HepG2 (cell line): Measurements from ENCODE around the gene WDR20. TPM values are rescaled to one million over a fixed set of nuclear protein-coding genes. Genes with fewer than 3 reads are reported as not detected.

Experiments used
- ARHGAP35 ChIP-seq: sonication (generic); formaldehyde crosslinking; IDR thresholded peaks from 2 replicates; pipeline ENCODE4 v1.9.0; 2022; ENCODE audit warnings: mild to moderate bottlenecking, inconsistent platforms, moderate library complexity, missing genetic modification reagents, borderline replicate concordance
- BRD4 ChIP-seq: sonication (generic); formaldehyde crosslinking; IDR thresholded peaks from 2 replicates; pipeline ENCODE4 v1.4.0; 2020; ENCODE audit warnings: missing genetic modification reagents
- ELF4 ChIP-seq: sonication (generic); formaldehyde crosslinking; IDR thresholded peaks from 2 replicates; pipeline ENCODE4 v1.5.0; 2020; ENCODE audit warnings: missing genetic modification reagents, mild to moderate bottlenecking, moderate library complexity, borderline replicate concordance
- GTF3A ChIP-seq: sonication (generic); formaldehyde crosslinking; conservative IDR thresholded peaks from 2 replicates; pipeline ENCODE4 v1.4.0; 2020; ENCODE audit warnings: mild to moderate bottlenecking, missing genetic modification reagents
- KDM5A ChIP-seq: fragments of 200-600 bp; sonication (generic); IDR thresholded peaks from 2 replicates; pipeline ENCODE4 v1.7.0; 2018; ENCODE audit warnings: antibody characterized with exemption, mild to moderate bottlenecking, low read length, borderline replicate concordance
- MEF2D ChIP-seq: sonication (generic); formaldehyde crosslinking; IDR thresholded peaks from 2 replicates; pipeline ENCODE4 v1.5.1; 2020; ENCODE audit warnings: mild to moderate bottlenecking, missing genetic modification reagents
- NFIC ChIP-seq: IDR thresholded peaks from 2 replicates; pipeline ENCODE4 v1.6.1; 2012; ENCODE audit warnings: mild to moderate bottlenecking, low read length, inconsistent platforms
- PCBP1 ChIP-seq: fragments of 200-400 bp; formaldehyde crosslinking; IDR thresholded peaks from 2 replicates; pipeline ENCODE4 v1.6.1; 2017; ENCODE audit warnings: mild to moderate bottlenecking, low read depth, low read length, borderline replicate concordance
- POGK ChIP-seq: sonication (generic); formaldehyde crosslinking; conservative IDR thresholded peaks from 2 replicates; pipeline ENCODE4 v1.8.0; 2022; ENCODE audit warnings: mild to moderate bottlenecking, moderate library complexity, missing genetic modification reagents
- PPARG ChIP-seq: conservative IDR thresholded peaks from 2 replicates; pipeline ENCODE4 v1.6.1; 2016; ENCODE audit warnings: missing biosample characterization, missing genetic modification reagents
- PRDM15 ChIP-seq: sonication (generic); formaldehyde crosslinking; IDR thresholded peaks from 2 replicates; pipeline ENCODE4 v1.4.0; 2020; ENCODE audit warnings: missing genetic modification reagents
- RARA ChIP-seq: IDR thresholded peaks from 2 replicates; pipeline ENCODE4 v1.6.1; 2016; ENCODE audit warnings: missing genetic modification reagents, missing compliant biosample characterization
- RNF2 ChIP-seq: fragments of 450-650 bp; conservative IDR thresholded peaks from 2 replicates; pipeline ENCODE4 v1.6.1; 2016; ENCODE audit warnings: low read depth
- SATB2 ChIP-seq: sonication (generic); formaldehyde crosslinking; IDR thresholded peaks from 2 replicates; pipeline ENCODE4 v1.5.0; 2020; ENCODE audit warnings: missing genetic modification reagents
- TBX2 ChIP-seq: sonication (generic); formaldehyde crosslinking; IDR thresholded peaks from 2 replicates; pipeline ENCODE4 v1.5.0; 2020; ENCODE audit warnings: missing genetic modification reagents, mild to moderate bottlenecking, borderline replicate concordance
- TCF7L2 ChIP-seq: IDR thresholded peaks from 2 replicates; pipeline ENCODE4 v1.6.1; 2011; ENCODE audit warnings: mild to moderate bottlenecking, low read depth, low read length, moderate library complexity
- THAP9 ChIP-seq: sonication (generic); formaldehyde crosslinking; IDR thresholded peaks from 2 replicates; pipeline ENCODE4; 2020; ENCODE audit warnings: missing genetic modification reagents, mild to moderate bottlenecking, borderline replicate concordance
- ZKSCAN5 ChIP-seq: sonication (generic); formaldehyde crosslinking; IDR thresholded peaks from 2 replicates; pipeline ENCODE4 v1.5.1; 2020; ENCODE audit warnings: mild to moderate bottlenecking, missing genetic modification reagents
- ZMYM3 ChIP-seq: sonication (generic); formaldehyde crosslinking; IDR thresholded peaks from 2 replicates; pipeline ENCODE4 v1.5.1; 2020; ENCODE audit warnings: mild to moderate bottlenecking, missing genetic modification reagents
- ZNF431 ChIP-seq: sonication (generic); formaldehyde crosslinking; IDR thresholded peaks from 2 replicates; pipeline ENCODE4 v1.9.0; 2022; ENCODE audit warnings: missing genetic modification reagents, low read depth, mild to moderate bottlenecking, borderline replicate concordance
- ZNF564 ChIP-seq: sonication (generic); formaldehyde crosslinking; IDR thresholded peaks from 2 replicates; pipeline ENCODE4 v1.8.1; 2023; ENCODE audit warnings: mild to moderate bottlenecking, missing genetic modification reagents
- ZNF788 ChIP-seq: sonication (generic); formaldehyde crosslinking; IDR thresholded peaks from 2 replicates; pipeline ENCODE4 v1.5.0; 2020; ENCODE audit warnings: mild to moderate bottlenecking, missing genetic modification reagents, borderline replicate concordance
- ZNF850 ChIP-seq: sonication (generic); formaldehyde crosslinking; conservative IDR thresholded peaks from 2 replicates; pipeline ENCODE4 v1.9.0; 2021; ENCODE audit warnings: mild to moderate bottlenecking, missing genetic modification reagents
- polyA plus RNA-seq, 8 experiments: library from polyadenylated mRNA; depleted of rRNA in 3 of 8; stranded (reverse) in 7 of 8; unstranded in 1 of 8; fragments of >200 nt; fragmentation: Illumina TruSeq in 4 of 8; extraction: Trizol in 4 of 8; gene quantifications; 2 replicates each; pipeline versions ENCODE4 v1.2.1 to v1.2.3, GENCODE V29; 2011 to 2016; ENCODE audit warnings: low read depth in 4 of 8, missing spikeins in 1 of 8, mixed read lengths in 1 of 8; ENCODE audit not compliant: insufficient read depth in 1 of 8
- total RNA-seq, 5 experiments: library from RNA; depleted of rRNA; stranded (reverse); fragments of >200 nt; fragmentation: Illumina TruSeq; extraction: Trizol; gene quantifications; 2 replicates each; pipeline ENCODE4 v1.2.3, GENCODE V29; 2016; ENCODE audit warnings: low read depth in 1 of 5

The WDR20 gene
- total and polyA plus RNA-seq, 2 of the 13 experiments (the other 11 are each of a cell fraction or from before 2014, with no cell fraction given), result 10.4 to 23.2 TPM

GRCh38 chr14:102235275-102235897 lies 95.7 kb downstream of the WDR20 start (continued):
- TF ChIP-seq ARHGAP35 (no peak), SATB2 (CRISPR knock-in tag) (no peak), ELF4 (CRISPR knock-in tag) (no peak), NFIC (no peak), TBX2 (CRISPR knock-in tag) (no peak), POGK (CRISPR knock-in tag) (no peak), GTF3A (CRISPR knock-in tag) (no peak), THAP9 (no peak), ZMYM3 (CRISPR knock-in tag) (no peak), ZNF788 (no peak), RNF2 (no peak), ZNF431 (CRISPR knock-in tag) (no peak), TCF7L2 (no peak), BRD4 (CRISPR knock-in tag) (no peak), RARA (CRISPR knock-in tag) (no peak), MEF2D (CRISPR knock-in tag) (no peak), ZKSCAN5 (CRISPR knock-in tag) (no peak), ZNF850 (CRISPR knock-in tag) (no peak), PPARG (CRISPR knock-in tag) (no peak), PRDM15 (CRISPR knock-in tag) (no peak), KDM5A (no peak), ZNF564 (CRISPR knock-in tag) (no peak), PCBP1 (no peak)
